Chondrocyte (in vitro differentiated cells): ENCODE results near the gene SLPI. TPM values are rescaled to one million over a fixed set of nuclear protein-coding genes. Genes with fewer than 3 reads are reported as not detected.

ENCODE experiments used
- DNase-seq: peaks from one replicate; pipeline ENCODE4 v3.0.0; 2021; ENCODE audit warnings: mixed read lengths, low spot score
- H3K27ac Mint-ChIP-seq: one replicate; pipeline ENCODE4 v1.8.0; 2021; ENCODE audit warnings: mild to moderate bottlenecking, moderate library complexity, mixed read lengths; ENCODE audit not compliant: unreplicated experiment
- H3K27me3 Mint-ChIP-seq: 2 replicates; pipeline ENCODE4 v1.8.0; 2021; ENCODE audit warnings: low read depth, mixed read lengths
- H3K36me3 Mint-ChIP-seq: 2 replicates; pipeline ENCODE4 v1.8.0; 2021; ENCODE audit warnings: low read depth, mixed read lengths
- H3K4me1 Mint-ChIP-seq: 2 replicates; pipeline ENCODE4 v1.8.0; 2021; ENCODE audit warnings: low read depth, mild to moderate bottlenecking, mixed read lengths
- H3K4me3 Mint-ChIP-seq: one replicate; pipeline ENCODE4 v1.8.0; 2021; ENCODE audit warnings: mild to moderate bottlenecking, moderate library complexity, mixed read lengths; ENCODE audit not compliant: unreplicated experiment
- H3K9me3 Mint-ChIP-seq: 2 replicates; pipeline ENCODE4 v1.8.0; 2021; ENCODE audit warnings: low read depth, mixed read lengths
- total RNA-seq: library from RNA; stranded (reverse); gene quantifications from 3 replicates; pipeline ENCODE4 v1.2.1, GENCODE V29; 2021
- TF ChIP-seq, protein P1 (sequence below): fragments of 200-600 bp; sonication (generic); IDR thresholded peaks from 2 replicates; pipeline ENCODE4 v1.5.0; 2021; ENCODE audit warnings: antibody characterized with exemption, mild to moderate bottlenecking, moderate library complexity

The SLPI gene
- total RNA-seq, 1 donor from 2014 or later = 0.40 TPM

DNA sequence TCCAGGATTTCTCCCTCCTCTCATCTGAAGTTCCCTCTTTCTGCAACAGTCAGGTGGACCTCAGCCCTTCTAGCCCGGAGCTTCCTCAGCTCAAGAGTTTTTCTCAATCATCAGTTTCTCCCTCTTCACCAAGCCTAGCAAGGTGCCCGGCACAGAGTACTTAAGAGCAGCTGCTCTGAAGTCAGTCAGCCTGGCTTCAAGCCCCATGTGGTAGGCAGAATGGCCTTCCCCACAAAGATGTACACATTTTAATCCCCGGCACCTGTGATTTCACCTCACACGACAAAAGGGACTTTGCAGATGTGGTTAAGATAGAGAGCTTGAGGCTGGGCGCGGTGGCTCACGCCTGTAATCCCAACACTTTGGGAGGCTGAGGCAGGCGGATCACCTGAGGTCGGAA lies 37.2 kb upstream of the SLPI start:
- Mint-ChIP-seq H3K4me1 (peaks cover 8% of the 10 kb centered on the region), H3K36me3 (no peaks in the 10 kb centered on the region), H3K4me3 (no peak overlapping the region), H3K27ac (no peak overlapping the region), H3K9me3 (no peaks in the 10 kb centered on the region), H3K27me3 (peaks cover 11% of the 10 kb centered on the region)
- TF ChIP-seq, protein P1, sequence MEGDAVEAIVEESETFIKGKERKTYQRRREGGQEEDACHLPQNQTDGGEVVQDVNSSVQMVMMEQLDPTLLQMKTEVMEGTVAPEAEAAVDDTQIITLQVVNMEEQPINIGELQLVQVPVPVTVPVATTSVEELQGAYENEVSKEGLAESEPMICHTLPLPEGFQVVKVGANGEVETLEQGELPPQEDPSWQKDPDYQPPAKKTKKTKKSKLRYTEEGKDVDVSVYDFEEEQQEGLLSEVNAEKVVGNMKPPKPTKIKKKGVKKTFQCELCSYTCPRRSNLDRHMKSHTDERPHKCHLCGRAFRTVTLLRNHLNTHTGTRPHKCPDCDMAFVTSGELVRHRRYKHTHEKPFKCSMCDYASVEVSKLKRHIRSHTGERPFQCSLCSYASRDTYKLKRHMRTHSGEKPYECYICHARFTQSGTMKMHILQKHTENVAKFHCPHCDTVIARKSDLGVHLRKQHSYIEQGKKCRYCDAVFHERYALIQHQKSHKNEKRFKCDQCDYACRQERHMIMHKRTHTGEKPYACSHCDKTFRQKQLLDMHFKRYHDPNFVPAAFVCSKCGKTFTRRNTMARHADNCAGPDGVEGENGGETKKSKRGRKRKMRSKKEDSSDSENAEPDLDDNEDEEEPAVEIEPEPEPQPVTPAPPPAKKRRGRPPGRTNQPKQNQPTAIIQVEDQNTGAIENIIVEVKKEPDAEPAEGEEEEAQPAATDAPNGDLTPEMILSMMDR = no peak
- no peak for DNase-seq

DNA sequence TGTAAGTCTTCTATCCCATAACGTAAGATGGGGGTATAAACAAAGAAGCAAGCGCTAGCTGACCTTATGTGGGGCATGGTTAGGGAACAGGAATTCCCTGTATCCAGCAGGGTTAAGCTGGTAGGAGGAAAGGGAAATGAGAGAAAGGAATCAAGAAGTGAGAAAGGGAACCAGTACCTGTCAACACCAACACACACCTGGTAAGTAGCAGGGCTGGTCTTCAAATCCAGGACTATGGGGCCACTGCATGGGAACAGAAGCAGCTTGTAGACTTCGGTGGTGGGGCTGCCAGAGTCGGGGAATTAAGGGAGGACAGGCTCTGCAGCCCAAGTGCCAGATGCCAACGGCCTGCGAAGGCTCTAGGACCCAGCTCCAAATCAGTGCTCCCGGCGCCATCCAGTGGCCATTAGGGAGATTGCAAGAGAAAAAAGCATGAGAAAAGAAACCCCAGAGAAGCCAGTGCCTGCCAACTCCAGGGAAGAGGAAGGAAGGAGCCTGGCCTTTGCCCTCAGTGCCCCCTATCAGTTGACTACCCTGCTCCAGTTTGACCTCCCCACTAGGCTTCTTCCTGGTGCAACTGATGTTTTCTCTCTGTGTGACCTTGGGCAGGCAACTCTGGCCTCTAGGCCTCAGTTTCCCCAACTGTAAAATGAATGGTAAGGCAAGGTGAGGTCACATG lies 36.5 kb upstream of the SLPI start:
- H3K36me3 Mint-ChIP-seq = no peaks in the 10 kb centered on the region
- peaks cover 11% of the 10 kb centered on the region for H3K27me3 Mint-ChIP-seq
- H3K9me3 Mint-ChIP-seq = no peaks in the 10 kb centered on the region
- H3K4me1 Mint-ChIP-seq = peaks cover 8% of the 10 kb centered on the region
- TF ChIP-seq, protein P1 = peak; percentile 87
- H3K4me3 Mint-ChIP-seq = no peak overlapping the region
- no peak for DNase-seq
- no peak overlapping the region for H3K27ac Mint-ChIP-seq

DNA sequence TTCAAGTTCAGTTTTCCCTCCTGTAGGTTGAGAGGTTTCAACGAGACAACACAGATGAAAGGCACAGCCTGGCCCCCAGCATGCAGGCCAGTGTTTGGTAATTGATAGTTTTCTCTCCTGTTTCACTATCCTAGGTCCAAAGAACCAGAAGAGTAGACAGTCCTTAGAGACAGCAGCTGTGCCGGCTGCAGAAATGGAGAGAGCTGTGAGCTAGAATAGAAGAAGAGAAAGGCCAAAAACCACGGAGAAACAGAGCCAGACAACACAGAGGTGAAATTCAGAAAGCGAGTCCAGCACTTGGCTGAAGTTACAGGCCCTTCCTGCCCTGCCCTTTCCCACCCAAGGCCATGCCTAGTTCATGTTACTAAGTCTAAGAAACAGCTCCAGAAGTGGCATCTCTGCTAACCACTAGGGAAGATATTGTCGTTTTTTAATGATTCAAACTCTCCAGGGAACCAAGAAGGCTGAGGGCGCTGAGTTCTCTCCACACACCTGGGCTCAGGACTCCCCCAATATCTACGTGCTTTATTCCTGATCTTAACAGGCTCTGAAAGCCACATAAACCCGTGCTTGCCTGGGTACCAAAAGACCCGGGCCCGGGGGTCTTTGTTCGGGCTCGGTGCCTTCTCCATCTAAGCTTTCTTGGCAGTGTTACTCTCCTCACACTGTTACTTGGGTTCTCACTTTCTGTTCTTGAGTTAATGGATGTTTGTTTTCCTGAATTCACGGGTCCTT lies 35.7 kb upstream of the SLPI start:
- Mint-ChIP-seq H3K27me3 (peaks cover 16% of the 10 kb centered on the region), H3K27ac (no peak overlapping the region), H3K4me3 (no peak overlapping the region), H3K9me3 (no peaks in the 10 kb centered on the region), H3K4me1 (peaks cover 8% of the 10 kb centered on the region), H3K36me3 (no peaks in the 10 kb centered on the region)
- no peak for DNase-seq
- TF ChIP-seq, protein P1 = no peak

DNA sequence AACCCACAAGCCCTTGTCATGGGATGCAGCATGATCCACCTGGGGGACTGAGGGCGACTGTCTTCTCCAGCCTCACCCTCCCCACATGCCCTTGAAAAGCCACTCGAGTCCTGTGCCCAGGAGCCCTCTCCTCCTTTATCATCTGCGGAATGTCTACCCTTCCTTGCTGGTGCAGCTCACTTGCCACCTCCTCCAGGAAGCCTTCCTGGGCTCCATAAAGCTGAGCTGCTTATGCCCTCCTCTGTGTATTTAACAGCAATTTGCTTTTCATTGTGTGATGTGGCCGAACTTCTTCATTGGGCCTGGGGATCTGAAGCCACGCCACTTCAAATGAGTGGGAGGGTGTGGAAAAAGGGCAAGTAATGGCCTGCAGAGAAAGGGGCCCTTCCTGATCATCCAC lies 34.5 kb upstream of the SLPI start:
- Mint-ChIP-seq H3K36me3 (no peaks in the 10 kb centered on the region), H3K27me3 (peaks cover 24% of the 10 kb centered on the region), H3K9me3 (no peaks in the 10 kb centered on the region), H3K4me3 (no peak overlapping the region), H3K4me1 (peaks cover 6% of the 10 kb centered on the region), H3K27ac (no peak overlapping the region)
- TF ChIP-seq, protein P1 = no peak
- no peak for DNase-seq

DNA sequence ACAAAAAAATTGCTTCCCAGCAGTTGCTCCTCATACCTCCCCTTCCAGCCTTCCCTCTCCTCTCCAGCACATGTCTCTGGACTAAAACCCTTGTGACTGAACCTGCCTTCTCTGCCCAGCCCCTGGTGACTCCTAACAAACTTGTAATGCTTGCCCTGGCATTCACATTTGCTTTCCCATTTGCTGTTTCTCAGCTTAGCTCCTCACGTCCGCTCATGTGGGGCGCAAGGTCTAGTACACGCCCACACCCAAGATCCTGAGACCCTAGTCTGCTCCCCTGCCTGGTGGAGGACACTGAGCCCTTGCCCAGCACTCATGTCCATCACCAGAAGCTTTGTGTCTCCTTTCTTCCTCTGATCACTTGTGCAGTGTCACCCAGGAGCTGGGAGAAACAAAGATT lies 34.0 kb upstream of the SLPI start:
- peaks cover 4% of the 10 kb centered on the region for H3K4me1 Mint-ChIP-seq
- DNase-seq = no peak
- no peak overlapping the region for H3K4me3 Mint-ChIP-seq
- H3K27me3 Mint-ChIP-seq = peaks cover 26% of the 10 kb centered on the region
- no peaks in the 10 kb centered on the region for H3K9me3 Mint-ChIP-seq
- no peaks in the 10 kb centered on the region for H3K36me3 Mint-ChIP-seq
- TF ChIP-seq, protein P1 = no peak
- H3K27ac Mint-ChIP-seq = no peak overlapping the region
